Stimulated activated CD4-positive, alpha-beta T cell treated with anti-CD3 and anti-CD28 coated beads, TNF-alpha, amount 100 ng/mL, for 1 hour (primary cell): ENCODE results near the gene PRELID2.
"Not testable (repeated sequence)": the region's sequence is repeated elsewhere in the genome, so short reads cannot be mapped to it uniquely, and the experiment has no call there.

Experiments
- DNase-seq, 3 donors: peaks; one replicate each; pipeline ENCODE4 v3.0.0-alpha.2; 2020; ENCODE audit warnings: low read depth in 3 of 3, low spot score in 1 of 3

Gene PRELID2

DNA sequence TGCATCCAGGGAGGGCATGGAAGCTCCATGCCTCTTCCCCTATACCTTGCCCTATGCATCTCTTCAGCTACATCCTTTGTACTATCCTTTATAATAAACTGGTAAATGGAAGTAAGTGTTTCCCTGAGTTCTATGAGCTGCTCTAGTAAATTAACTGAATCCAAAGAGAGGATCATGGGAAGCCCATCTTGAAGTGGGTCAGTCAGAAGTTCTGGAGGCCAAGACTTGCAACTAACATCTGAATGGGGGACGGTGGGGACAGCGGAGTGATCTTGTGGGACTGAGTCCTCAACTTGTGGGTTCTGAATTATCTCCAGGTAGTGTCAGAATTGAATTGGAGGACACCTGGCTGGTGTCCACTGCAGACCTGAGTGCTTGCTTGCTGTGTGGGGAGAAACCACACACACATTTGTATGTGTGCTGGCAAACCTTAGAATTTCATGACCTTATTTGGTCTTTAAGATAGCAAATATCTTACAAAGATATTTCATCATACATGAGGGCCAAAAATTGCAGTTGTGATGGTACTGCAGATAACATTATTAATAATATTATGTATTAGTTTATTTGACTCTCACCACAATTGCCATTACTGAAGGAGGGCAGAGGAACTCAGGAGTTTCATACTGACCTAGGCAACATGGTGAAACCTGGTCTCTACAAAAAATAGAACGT lies 5.5 kb upstream of the PRELID2 start:
- DNase-seq = no peak

DNA sequence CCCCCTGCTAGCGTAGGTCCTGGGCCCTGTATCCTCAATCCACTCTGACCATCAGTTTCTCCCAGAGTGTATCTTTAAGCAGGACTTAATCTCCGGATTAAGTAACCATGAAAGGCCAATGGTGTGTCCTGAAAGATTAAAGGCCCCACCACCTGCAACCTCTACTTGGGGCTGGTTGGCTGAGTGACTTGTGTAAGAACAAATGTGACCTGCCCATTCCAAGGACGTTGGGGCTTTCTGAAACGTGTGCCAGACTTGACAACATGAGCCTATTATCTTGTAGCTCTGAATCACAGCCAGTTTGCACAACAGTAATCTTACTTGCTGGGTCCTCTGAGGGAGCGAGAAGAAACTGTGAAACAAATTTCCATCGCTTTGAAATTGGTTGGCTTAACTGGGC lies 3.1 kb upstream of the PRELID2 start:
- DNase-seq = no peak

DNA sequence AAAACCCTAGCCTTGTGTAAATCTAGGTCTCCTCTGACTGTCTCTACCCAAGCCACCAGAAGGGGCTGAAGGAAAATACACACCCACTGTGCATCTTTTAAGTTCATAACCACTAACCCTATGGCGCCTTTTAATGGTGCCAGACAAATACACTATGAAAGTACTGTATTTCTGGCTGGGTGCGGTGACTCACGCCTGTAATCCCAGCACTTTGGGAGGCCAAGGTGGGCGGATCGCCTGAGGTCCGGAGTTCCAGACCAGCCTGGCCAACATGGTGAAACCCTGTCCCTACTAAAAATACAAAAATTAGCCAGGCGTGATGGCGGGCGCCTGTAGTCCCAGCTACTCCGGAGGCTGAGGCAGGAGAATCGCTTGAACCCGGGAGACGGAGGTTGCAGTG lies 1.1 kb upstream of the PRELID2 start:
- not testable (repeated sequence) for DNase-seq

DNA sequence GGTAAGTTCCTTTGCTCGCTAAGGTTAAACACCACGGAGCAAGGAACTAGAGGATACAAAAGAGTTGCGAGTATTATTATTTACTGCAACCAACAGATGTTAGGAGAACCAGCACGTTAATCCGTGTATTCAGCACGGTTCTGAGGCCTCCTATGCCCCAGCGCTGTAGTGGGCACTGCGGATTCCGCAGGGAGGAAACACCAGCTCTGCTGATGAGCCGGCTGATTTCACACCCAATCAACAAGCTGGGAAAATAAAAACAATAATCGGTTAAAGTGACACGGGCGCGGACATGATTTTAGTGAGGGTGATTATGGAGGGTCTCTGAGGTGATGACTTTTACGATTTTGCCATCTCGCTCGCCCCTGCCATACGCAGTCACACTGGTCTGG lies 702 bp upstream of the PRELID2 start:
- DNase-seq = no peak

GRCh38 chr5:145834554-145834916 lies 607 bp downstream of the PRELID2 start:
- DNase-seq = no peak

GRCh38 chr5:145833631-145834200 lies 1.4 kb downstream of the PRELID2 start:
- no peak for DNase-seq

GRCh38 chr5:145830594-145830993 lies 4.5 kb downstream of the PRELID2 start:
- no peak for DNase-seq

DNA sequence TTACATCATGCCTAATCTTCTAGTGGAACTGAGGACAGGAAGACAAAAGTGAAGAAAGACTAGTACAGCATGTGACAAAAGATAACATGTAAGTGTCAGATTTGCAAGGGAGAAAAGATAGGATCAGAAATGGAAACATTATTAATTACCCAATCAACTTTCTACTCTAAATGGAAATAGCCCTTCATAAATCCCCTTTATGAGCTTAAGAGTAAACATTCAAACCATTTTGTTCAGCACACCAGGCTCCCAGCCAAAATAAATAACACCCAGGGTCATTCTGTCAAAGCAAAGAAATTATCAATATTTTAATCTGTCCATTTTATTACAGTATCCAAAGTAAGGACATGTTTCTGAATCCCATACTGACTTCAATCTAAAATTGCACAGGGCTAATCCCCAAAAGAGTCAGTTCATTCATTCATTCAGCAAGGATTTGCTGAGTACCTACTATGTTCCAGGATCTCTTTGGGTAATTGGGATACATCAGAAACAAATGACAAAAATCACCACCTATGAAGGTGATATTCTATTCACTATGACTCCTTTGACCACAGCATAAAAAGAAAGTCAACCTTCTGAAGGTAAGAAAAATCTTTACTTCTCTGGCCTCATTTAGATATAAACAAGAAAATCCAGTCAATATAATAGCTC lies 5.3 kb downstream of the PRELID2 start:
- DNase-seq = no peak

GRCh38 chr5:145826895-145827674 lies 8.1 kb downstream of the PRELID2 start:
- DNase-seq = no peak

GRCh38 chr5:145825751-145826180 lies 9.4 kb downstream of the PRELID2 start:
- no peak for DNase-seq

- no peak for DNase-seq
Measured at GRCh38 chr5:145824040-145824439, 11.1 kb downstream of the PRELID2 start.

GRCh38 chr5:145818604-145819003 lies 16.5 kb downstream of the PRELID2 start:
- DNase-seq = no peak

DNA sequence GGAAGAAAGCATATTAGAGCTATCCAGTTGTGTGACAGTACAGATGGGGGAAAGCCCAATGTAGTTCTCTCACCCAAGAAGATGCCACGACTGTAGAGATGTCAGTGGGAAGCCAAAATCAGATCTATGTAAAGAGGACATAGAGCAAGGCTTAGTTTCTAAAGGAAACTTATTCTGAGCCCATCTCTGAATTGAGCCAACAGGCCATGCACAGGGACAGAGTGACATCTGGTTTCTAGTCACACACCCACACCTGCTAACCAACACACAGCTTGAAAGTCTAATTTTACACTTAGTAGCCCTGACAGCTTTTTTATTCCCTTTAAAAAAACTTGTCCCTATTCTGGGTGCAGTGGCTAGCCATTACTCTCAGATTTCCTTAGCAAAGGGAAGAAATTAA lies 22.3 kb downstream of the PRELID2 start:
- no peak for DNase-seq

- DNase-seq = no peak
Measured at GRCh38 chr5:145811834-145812625, 23.1 kb downstream of the PRELID2 start.

DNA sequence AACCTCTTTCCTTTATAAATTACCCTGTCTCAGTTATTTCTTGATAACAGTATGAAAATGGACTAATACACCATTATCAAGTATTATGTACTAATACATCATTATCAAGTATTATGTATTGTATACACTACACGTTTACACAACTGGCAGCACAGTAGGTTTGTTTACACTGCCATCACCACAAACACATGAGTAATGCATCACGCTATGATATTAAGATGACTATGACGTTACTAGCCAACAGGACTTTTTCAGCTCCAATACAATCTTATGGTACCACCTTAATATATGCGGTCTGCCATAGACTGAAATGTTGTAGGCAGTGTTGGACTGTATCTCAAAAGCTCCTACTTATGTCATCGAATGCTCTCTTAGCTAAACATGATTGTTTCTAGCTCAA lies 28.2 kb downstream of the PRELID2 start:
- no peak for DNase-seq

DNA sequence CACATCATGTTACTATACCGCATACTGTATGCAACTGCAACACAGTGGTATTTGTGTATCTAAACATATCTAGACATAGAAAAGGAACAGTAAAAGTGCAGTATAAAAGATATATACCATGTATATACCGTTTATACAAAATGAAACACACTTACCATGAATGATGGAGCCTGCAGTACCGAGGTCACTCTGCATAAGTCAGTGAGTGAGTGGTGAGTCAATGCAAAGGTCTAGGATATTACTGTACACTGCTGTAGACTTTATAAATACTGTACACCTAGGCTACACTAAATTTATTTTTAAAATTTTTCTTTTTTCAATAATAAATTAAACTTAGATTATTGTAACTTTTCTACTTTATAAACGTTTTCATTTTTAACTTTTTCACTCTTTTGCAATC lies 29.3 kb downstream of the PRELID2 start:
- no peak for DNase-seq

GRCh38 chr5:145804701-145805100 lies 30.4 kb downstream of the PRELID2 start:
- no peak for DNase-seq

- DNase-seq = no peak
Measured at GRCh38 chr5:145803112-145804004, 31.8 kb downstream of the PRELID2 start.

DNA sequence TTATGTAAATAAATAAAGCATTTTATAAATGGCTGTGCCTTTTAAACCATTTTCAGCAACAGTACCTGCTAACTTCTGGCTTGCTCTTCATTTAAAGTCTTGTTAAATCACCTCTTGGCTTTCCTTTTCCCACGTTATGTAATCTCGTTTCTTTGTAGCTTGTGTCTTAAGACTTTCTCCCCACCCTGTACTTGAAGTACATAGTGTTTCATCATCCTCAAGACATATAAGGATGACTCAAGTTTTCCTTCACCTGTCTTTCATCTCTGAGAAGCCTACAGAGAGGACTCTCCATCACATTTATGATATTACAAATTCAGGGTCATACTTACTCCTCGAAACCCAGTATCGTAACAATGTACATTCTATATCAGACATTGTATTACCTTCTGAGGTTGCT lies 33.9 kb downstream of the PRELID2 start:
- DNase-seq = no peak

- DNase-seq = no peak
Measured at GRCh38 chr5:145800181-145800580, 35.0 kb downstream of the PRELID2 start.
